Measurements from ENCODE around the gene PRR5L.

DNA sequence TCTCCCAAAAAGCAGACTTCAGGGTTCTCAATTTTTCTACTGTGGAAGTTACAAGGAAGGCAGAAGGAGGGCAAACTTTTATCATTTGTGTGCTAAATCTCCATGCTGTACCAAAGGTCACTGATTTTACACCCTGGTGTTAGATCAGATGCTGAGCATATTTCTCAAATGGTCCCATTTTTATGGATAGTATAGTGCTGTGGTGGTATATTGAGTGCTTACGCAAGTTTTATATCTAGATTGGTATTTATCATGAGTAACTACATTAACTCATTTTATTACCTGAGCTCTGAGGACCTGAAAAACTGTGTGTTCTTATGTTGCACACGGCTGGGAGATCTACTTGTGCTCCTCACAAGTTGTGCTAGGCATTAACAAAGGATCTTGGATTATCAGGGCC lies 75.1 kb downstream of the PRR5L start:
- TF ChIP-seq, protein P1, sequence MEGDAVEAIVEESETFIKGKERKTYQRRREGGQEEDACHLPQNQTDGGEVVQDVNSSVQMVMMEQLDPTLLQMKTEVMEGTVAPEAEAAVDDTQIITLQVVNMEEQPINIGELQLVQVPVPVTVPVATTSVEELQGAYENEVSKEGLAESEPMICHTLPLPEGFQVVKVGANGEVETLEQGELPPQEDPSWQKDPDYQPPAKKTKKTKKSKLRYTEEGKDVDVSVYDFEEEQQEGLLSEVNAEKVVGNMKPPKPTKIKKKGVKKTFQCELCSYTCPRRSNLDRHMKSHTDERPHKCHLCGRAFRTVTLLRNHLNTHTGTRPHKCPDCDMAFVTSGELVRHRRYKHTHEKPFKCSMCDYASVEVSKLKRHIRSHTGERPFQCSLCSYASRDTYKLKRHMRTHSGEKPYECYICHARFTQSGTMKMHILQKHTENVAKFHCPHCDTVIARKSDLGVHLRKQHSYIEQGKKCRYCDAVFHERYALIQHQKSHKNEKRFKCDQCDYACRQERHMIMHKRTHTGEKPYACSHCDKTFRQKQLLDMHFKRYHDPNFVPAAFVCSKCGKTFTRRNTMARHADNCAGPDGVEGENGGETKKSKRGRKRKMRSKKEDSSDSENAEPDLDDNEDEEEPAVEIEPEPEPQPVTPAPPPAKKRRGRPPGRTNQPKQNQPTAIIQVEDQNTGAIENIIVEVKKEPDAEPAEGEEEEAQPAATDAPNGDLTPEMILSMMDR (IDR thresholded peaks at IDR 0.05) = no peak
- no peak for TF ChIP-seq POLR2A (IDR thresholded peaks at IDR 0.05)

Data from thyroid gland (tissue), 4 donors.